Raji (cell line): ENCODE data around the gene CXCL14.

Experiments
- POLR2A ChIP-seq: IDR thresholded peaks from 2 replicates; pipeline ENCODE4 v1.6.1; 2011; ENCODE audit warnings: low read depth, low read length, control low read depth; ENCODE audit not compliant: insufficient read depth

The CXCL14 gene

GRCh38 chr5:135526924-135527323 is 51.9 kb downstream of the CXCL14 start:
- no peak for TF ChIP-seq POLR2A

DNA sequence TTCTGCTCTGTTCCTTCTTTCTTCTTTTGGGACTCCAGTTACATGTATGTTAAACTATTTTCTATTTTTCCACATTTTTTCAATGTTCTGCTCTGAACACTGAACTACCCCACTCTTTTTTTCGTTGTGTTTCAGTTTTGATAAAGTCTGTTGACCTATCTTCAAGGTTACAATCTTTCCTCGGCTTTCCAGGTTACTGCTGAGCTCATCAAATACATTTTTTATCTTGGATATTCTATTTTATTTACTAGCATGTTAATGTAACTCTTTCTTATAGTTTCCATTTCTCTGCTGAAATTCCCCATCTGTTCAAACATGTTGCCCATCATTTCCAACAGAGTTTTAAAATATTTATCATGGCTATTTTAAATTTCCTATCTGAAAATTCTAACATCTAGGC is 56.8 kb downstream of the CXCL14 start:
- no peak for TF ChIP-seq POLR2A
